ENCODE measurements around the gene SNRPF. TPM values are rescaled to one million over a fixed set of nuclear protein-coding genes. Genes with fewer than 3 reads are reported as not detected.

The SNRPF gene
- total and polyA plus RNA-seq, 2 of the 8 experiments (the other 6 are each of a cell fraction or from before 2014, with no cell fraction given), result 58.5 to 79.7 TPM

- Histone ChIP-seq H3K79me2 (ENCODE audit: control insufficient read depth in 1 of 2, insufficient read depth in 2 of 2, low read length in 2 of 2) (peaks cover 16 to 61% of the 10 kb centered on the region in 2 experiments), H2BK20ac (ENCODE audit: low read length) (no peak overlapping the region), H3K4me1 (replicated peaks in 1 of 4; ENCODE audit: control insufficient read depth in 3 of 4, insufficient read depth in 4 of 4, low read length in 3 of 4) (peaks cover 0 to 4% (median 2%) of the 10 kb centered on the region in 4 experiments; a peak in 3 of 7 replicates), H3K36me3 (ENCODE audit: control insufficient read depth in 2 of 4, insufficient read depth in 4 of 4, low read length in 3 of 4) (peaks cover 2 to 41% (median 32%) of the 10 kb centered on the region in 4 experiments), H4K20me1 (replicated peaks in 1 of 2; ENCODE audit: control insufficient read depth in 1 of 2, insufficient read depth in 2 of 2, low read length in 2 of 2) (peaks cover 2 to 3% of the 10 kb centered on the region in 2 experiments), H3K4ac (replicated peaks; ENCODE audit: insufficient read length, low read depth, low read length) (no peak overlapping the region), H3K18ac (ENCODE audit: extremely low read depth, low read length) (no peak overlapping the region), H2BK5ac (ENCODE audit: low read depth, low read length) (no peak overlapping the region), H3K56ac (replicated peaks; ENCODE audit: insufficient read length, low read depth, low read length) (no peak overlapping the region), H3K27ac (ENCODE audit: low read depth, low read length) (0 out of 2 replicates have a peak overlapping the region, but pooled peaks have one; percentile 89), H3K23ac (ENCODE audit: insufficient read length) (no peak overlapping the region), H4K8ac (ENCODE audit: extremely low read depth, insufficient read depth, low read length) (no peak overlapping the region), H3K4me2 (ENCODE audit: insufficient read depth in 1 of 2, low read depth in 2 of 2, low read length in 2 of 2) (peak overlapping the region; percentile 84 to 94), H3K9ac (replicated peaks in 1 of 4; ENCODE audit: extremely low read depth in 1 of 4, low read depth in 3 of 4, low read length in 3 of 4) (peak overlapping the region; percentile 20 to 97 (median 68); a peak in 5 of 7 replicates), H2AFZ (ENCODE audit: low read length) (no peak overlapping the region), H2AK5ac (ENCODE audit: low read depth, low read length) (no peak overlapping the region), H3K4me3 (ENCODE audit: extremely low read depth in 1 of 4, insufficient read depth in 2 of 4, low read depth in 3 of 4, low read length in 4 of 4) (peak overlapping the region; percentile 96 to 98 (median 97)), H3K23me2 (ENCODE audit: low read depth, low read length) (peaks cover 14% of the 10 kb centered on the region), H4K5ac (ENCODE audit: insufficient read length, low read depth, low read length) (no peak overlapping the region), H3K79me1 (ENCODE audit: low read depth, low read length) (no peaks in the 10 kb centered on the region), H3K27me3 (replicated peaks in 1 of 4; ENCODE audit: control insufficient read depth in 3 of 4, extremely low read depth in 1 of 4, insufficient read depth in 3 of 4, low read length in 3 of 4) (no peaks in the 10 kb centered on the region), H2BK120ac (replicated peaks; ENCODE audit: low read depth, low read length) (no peak overlapping the region), H2BK15ac (ENCODE audit: low read length) (no peak overlapping the region), H3K14ac (ENCODE audit: insufficient read length) (no peak overlapping the region), H2BK12ac (ENCODE audit: low read depth, low read length) (no peak overlapping the region), H3K9me3 (ENCODE audit: insufficient read depth in 2 of 2, low read depth in 1 of 2, low read length in 1 of 2) (peaks cover 0 to 6% of the 10 kb centered on the region in 2 experiments; a peak in 1 of 4 replicates), H4K91ac (replicated peaks; ENCODE audit: insufficient read length, low read length) (no peak overlapping the region)
- 69% methylated on average over 10 of the region's 10 CpGs; no CpG with 5 or more reads in 1 of the 2 experiments for WGBS, 2 experiments (ENCODE audit: extremely low coverage in 1 of 2, insufficient coverage in 1 of 2, insufficient read length in 1 of 2, insufficient replicate concordance in 2 of 2, low coverage in 1 of 2, low lambda C conversion rate in 2 of 2, missing lambda C conversion rate in 1 of 2)
- POLR2A ChIA-PET (ENCODE audit: partially characterized antibody), result interaction anchor here (0.7 to 6.7 kb wide), 15 partner anchors 10 to 285 kb away, joined by 3 to 53 read pairs (median 4); partner anchors contain the start of genes AMDHD1, CCDC38 and NTN4
- TF ChIP-seq BACH1 (IDR thresholded peaks at IDR 0.05; ENCODE audit: low read length) (no peak), E2F6 (IDR thresholded peaks at IDR 0.05) (no peak), SAP30 (IDR thresholded peaks at IDR 0.05; ENCODE audit: insufficient read depth, insufficient replicate concordance, low read length) (no peak)
- no peak for FAIRE-seq
- CTCF ChIA-PET (ENCODE audit: partially characterized antibody), result interaction anchor here (0.6 to 1.4 kb wide), 3 partner anchors 13 to 288 kb away, joined by 3 to 5 read pairs (median 3); no protein-coding TSS in a partner anchor
- DNase-seq (ENCODE audit: low read depth in 1 of 2, low spot score in 2 of 2), result no peak
Observed at GRCh38 chr12:95859947-95860850, 1.4 kb downstream of the SNRPF start.
